ENCODE measurements around the gene SMC5. TPM values are rescaled to one million over a fixed set of nuclear protein-coding genes. Genes with fewer than 3 reads are reported as not detected.

SMC5 gene
- total and polyA plus RNA-seq, 2 donors (not counting 1 experiment from before 2014, with no cell fraction given) = 8.9 to 82.1 TPM

GRCh38 chr9:70392189-70392588, 133.4 kb downstream of the SMC5 start:
- Mint-ChIP-seq H3K9me3 (ENCODE audit: insufficient read depth) (no peaks in the 10 kb centered on the region), H3K27ac (no peak overlapping the region), H3K4me1 (peaks cover 49% of the 10 kb centered on the region), H3K4me3 (no peak overlapping the region), H3K27me3 (no peaks in the 10 kb centered on the region)
- H3K9ac ChIP-seq (ENCODE audit: low read length) = no peak overlapping the region
- peaks cover 70% of the 10 kb centered on the region for H4K20me1 ChIP-seq (ENCODE audit: control insufficient read depth, insufficient read depth, low read length, poor library complexity, severe bottlenecking)
- ATAC-seq (ENCODE audit: low read depth) = peak; percentile 36
- no peak overlapping the region for H3K27ac ChIP-seq (ENCODE audit: low read length in 2 of 2)
- intact Hi-C loops (cut with micrococcal nuclease) = no loop called here
- peak; percentile 20 for DNase-seq
- WGBS (ENCODE audit: insufficient coverage) = no CpG with 5 or more reads among the region's 2 CpGs
- H3K27me3 ChIP-seq (replicated peaks in 1 of 4; ENCODE audit: control extremely low read depth in 1 of 4, control insufficient read depth in 3 of 4, insufficient read depth in 4 of 4, low read length in 3 of 4) = no peaks in the 10 kb centered on the region
- peaks cover 0 to 3% of the 10 kb centered on the region in 2 experiments for H3K36me3 ChIP-seq (replicated peaks in 1 of 2; ENCODE audit: control extremely low read depth in 1 of 2, control insufficient read depth in 1 of 2, extremely low read depth in 1 of 2, insufficient read depth in 2 of 2, low read length in 1 of 2)
- H3K4me2 ChIP-seq (replicated peaks; ENCODE audit: low read depth, low read length, poor library complexity, severe bottlenecking) = no peak overlapping the region
- H3K4me1 ChIP-seq (ENCODE audit: control insufficient read depth in 2 of 2, insufficient read depth in 2 of 2, low read length in 2 of 2) = peaks cover 15 to 17% of the 10 kb centered on the region in 2 donors
- H2AFZ ChIP-seq (ENCODE audit: insufficient read depth, low read depth, low read length, poor library complexity, severe bottlenecking) = no peak overlapping the region
- no peak overlapping the region for H3K4me3 ChIP-seq (ENCODE audit: control extremely low read depth in 1 of 5, extremely low read depth in 1 of 5, insufficient read depth in 1 of 5, low read depth in 2 of 5, low read length in 4 of 5)
- ChIA-PET POLR2A (interaction anchor here (0.8 kb wide), 1 partner anchor 27 kb away, joined by 3 read pairs; no protein-coding TSS in a partner anchor), CTCF (interaction anchor here (1.2 to 1.6 kb wide), 2 partner anchors 9 to 52 kb away, joined by 3 to 4 read pairs; no protein-coding TSS in a partner anchor)
- no peak for TF ChIP-seq EZH2 (IDR thresholded peaks at IDR 0.05; ENCODE audit: borderline replicate concordance, insufficient read depth, low read depth, low read length, poor library complexity, severe bottlenecking)
- TF ChIP-seq CTCF (IDR thresholded peaks at IDR 0.05) = peak; percentile 23
- peaks cover 95% of the 10 kb centered on the region for H3K79me2 ChIP-seq (ENCODE audit: control insufficient read depth, insufficient read depth, low read length)
- H3K9me3 ChIP-seq (ENCODE audit: control extremely low read depth in 1 of 3, control insufficient read depth in 2 of 3, insufficient read depth in 1 of 3, low read length in 2 of 3) = no peaks in the 10 kb centered on the region

- 86% methylated on average over 1 of the region's 3 CpGs for WGBS (ENCODE audit: insufficient coverage)
- no peak for DNase-seq
- Histone ChIP-seq H3K4me3 (ENCODE audit: control extremely low read depth in 1 of 5, extremely low read depth in 1 of 5, insufficient read depth in 1 of 5, low read depth in 2 of 5, low read length in 4 of 5) (no peak overlapping the region), H3K4me2 (replicated peaks; ENCODE audit: low read depth, low read length, poor library complexity, severe bottlenecking) (no peak overlapping the region), H3K27me3 (replicated peaks in 1 of 4; ENCODE audit: control extremely low read depth in 1 of 4, control insufficient read depth in 3 of 4, insufficient read depth in 4 of 4, low read length in 3 of 4) (no peaks in the 10 kb centered on the region), H3K27ac (ENCODE audit: low read length in 2 of 2) (no peak overlapping the region), H4K20me1 (ENCODE audit: control insufficient read depth, insufficient read depth, low read length, poor library complexity, severe bottlenecking) (peaks cover 66% of the 10 kb centered on the region), H3K9me3 (ENCODE audit: control extremely low read depth in 1 of 3, control insufficient read depth in 2 of 3, insufficient read depth in 1 of 3, low read length in 2 of 3) (no peaks in the 10 kb centered on the region), H3K36me3 (replicated peaks in 1 of 2; ENCODE audit: control extremely low read depth in 1 of 2, control insufficient read depth in 1 of 2, extremely low read depth in 1 of 2, insufficient read depth in 2 of 2, low read length in 1 of 2) (no peaks in the 10 kb centered on the region), H3K4me1 (ENCODE audit: control insufficient read depth in 2 of 2, insufficient read depth in 2 of 2, low read length in 2 of 2) (peaks cover 21 to 23% of the 10 kb centered on the region in 2 donors), H3K79me2 (ENCODE audit: control insufficient read depth, insufficient read depth, low read length) (peaks cover 96% of the 10 kb centered on the region), H3K9ac (ENCODE audit: low read length) (no peak overlapping the region), H2AFZ (ENCODE audit: insufficient read depth, low read depth, low read length, poor library complexity, severe bottlenecking) (no peak overlapping the region)
- Mint-ChIP-seq H3K4me3 (no peak overlapping the region), H3K4me1 (peaks cover 56% of the 10 kb centered on the region), H3K27ac (no peak overlapping the region), H3K27me3 (no peaks in the 10 kb centered on the region), H3K9me3 (ENCODE audit: insufficient read depth) (no peaks in the 10 kb centered on the region)
- TF ChIP-seq EZH2 (IDR thresholded peaks at IDR 0.05; ENCODE audit: borderline replicate concordance, insufficient read depth, low read depth, low read length, poor library complexity, severe bottlenecking) = no peak
- no peak for TF ChIP-seq CTCF (IDR thresholded peaks at IDR 0.05)
- no peak for ATAC-seq (ENCODE audit: low read depth)
- CTCF ChIA-PET = interaction anchor here (1.1 to 1.6 kb wide), 4 partner anchors 10 to 53 kb away, joined by 3 to 5 read pairs (median 4); no protein-coding TSS in a partner anchor
- intact Hi-C loops (cut with micrococcal nuclease) = no loop called here
- POLR2A ChIA-PET = no interaction called here
Measured at GRCh38 chr9:70392850-70393249, 134.1 kb downstream of the SMC5 start.
